GM18507 (cell line): ENCODE results near the gene C13orf46.
"Not testable (repeated sequence)": the region's sequence is repeated elsewhere in the genome, so short reads cannot be mapped to it uniquely, and the experiment has no call there.

ENCODE experiments used
- DNase-seq: peaks from one replicate; pipeline ENCODE4 v3.0.0; 2011; ENCODE audit warnings: low read depth; ENCODE audit not compliant: insufficient read length; ENCODE audit errors: extremely low spot score
- FAIRE-seq: peaks from 2 replicates; lab custom pipeline; 2011; peaks lifted over from hg19 to GRCh38; lab: Jason Lieb, UNC

C13orf46 gene

DNA sequence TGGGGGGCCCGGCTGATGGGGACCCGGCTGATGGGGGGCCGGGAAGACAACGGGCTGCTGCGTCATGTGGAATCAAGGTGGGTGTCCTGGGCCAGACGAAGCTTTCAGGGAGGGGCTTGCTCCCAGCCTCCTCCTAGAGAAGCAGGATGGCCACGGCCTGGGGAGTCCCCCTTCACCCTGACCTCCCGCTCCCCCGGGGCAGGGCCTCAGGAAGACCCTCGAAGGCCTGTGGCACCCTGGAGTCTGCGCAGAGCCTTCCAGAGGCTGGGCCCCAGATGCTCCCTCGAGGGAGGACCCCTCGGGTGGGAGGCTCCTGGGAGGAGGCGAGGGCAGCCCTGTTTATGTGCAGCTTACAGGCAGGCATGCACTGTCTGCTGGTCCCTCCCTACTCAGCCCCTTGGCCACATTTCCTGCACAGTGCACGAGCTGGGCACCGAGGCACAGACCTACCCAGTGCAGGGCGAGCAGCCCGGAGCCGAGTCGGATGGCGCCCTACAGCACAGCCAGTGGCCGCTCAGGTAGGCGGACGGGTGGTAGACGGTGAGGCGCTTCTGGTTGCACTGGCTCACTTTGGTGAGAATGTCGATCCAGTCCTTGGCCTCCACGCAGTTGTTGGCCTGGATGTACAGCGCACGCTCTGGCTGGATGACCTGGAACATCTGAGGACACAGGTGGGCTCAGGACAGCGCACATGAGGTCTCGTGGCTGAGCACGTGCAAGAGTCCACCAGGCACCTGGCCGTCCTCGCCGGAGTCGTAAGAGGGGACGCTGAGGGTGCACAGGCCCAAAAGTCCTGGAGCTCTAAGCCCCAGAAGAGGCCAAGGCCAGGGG, 22.4 kb upstream of the C13orf46 start:
- FAIRE-seq (no peak), DNase-seq (no peak)

DNA sequence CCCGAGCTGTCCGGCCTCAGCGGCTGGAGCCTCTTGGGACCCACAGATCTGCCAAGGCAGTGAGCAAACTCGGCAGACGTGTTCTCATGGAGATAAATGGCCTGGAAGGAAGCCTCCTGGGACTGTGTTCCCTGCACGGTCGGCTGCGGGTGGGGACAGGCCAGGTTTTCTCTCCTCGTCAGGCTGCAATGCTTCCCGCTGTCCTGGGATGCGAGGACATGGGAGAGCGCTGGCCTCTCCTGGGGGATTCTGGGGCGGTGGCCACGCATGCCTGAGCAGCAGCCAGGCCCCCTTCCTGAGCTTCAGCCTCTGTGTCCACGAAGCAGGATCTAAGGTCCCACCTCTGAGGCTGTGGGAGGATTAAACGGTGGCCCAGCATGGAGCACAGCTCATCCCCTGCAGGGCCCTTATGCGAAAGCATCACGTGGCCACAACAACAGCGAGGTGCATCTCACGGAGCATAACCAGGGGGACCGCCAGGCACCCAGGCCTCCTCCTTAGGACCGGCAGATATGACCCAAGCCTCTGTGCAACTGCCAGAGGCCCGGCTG, 21.2 kb upstream of the C13orf46 start:
- FAIRE-seq (no peak), DNase-seq (no peak)

DNA sequence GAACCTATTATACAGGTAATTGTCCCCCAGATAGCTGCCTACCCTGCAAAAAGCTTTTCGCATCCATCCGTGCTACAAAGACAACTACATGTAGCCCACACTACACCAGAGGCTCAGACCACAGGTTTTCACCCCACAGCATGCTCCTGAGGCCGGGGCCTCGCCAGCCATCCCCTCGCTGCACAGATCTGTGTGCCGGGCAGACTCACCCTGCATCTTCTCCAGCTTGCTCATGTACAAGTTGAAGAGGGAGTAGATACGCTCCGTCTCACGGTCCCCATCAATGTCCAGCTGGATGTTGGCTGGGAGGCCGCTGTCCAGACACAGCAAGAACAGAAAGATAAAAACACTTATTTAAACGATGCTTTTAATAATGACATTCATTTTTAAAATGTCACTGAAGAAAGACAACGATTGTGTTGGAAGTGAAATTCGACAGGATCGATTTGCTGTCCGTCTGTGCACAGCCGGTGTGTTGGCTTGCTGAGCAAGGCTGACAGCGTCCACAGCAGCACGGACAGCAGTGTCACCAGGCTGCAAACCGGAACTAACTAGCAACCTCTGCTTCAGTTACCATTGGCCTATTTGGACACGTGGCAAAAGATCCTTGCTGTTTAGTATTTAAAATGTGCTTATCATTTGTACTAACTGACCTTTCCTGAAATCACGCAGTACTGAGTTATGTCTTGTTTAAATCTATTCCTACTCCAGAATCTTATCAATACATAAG, 18.6 kb upstream of the C13orf46 start:
- FAIRE-seq (no peak), DNase-seq (no peak)

DNA sequence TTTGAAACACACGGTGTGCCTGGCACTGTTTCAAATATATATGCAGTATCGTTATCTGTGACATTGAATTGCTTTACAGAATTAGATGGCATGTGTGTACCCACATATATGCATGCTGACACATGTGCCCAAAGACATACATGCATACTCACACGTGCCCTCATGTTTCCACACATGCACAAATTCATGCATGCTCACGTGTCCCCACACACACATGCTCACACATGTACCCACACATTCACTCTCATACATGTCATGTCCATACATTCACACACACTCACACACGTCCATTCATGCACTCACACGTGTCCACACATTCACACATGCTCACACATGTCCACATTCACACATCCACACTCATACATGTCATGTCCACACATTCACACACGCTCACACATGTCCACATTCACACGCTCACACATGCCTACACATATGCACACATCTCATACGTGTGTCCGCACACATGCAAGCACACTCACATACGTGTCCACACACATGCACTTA, 17.9 kb upstream of the C13orf46 start:
- FAIRE-seq (no peak), DNase-seq (no peak)

DNA sequence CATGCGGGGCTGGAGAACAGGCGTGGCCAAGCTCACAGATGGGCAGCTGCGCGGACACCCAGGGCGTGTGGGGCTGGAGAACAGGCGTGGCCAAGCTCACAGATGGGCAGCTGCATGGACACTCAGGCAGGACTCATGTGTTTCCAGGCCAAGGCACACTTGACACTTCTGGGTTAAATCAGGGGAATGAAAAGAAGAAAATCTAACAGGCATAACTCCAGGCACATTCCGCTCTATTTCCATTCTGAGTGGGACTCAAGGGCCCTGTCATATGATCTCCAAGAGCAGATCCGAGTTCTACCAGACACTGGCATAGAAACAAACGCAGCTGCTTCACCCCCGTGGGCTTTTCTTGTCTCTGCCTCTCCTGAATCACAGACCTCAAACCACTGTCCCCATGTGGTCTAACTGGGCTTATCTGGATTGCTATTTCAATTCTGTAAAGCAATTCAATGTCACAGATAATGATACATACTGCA, 17.4 kb upstream of the C13orf46 start:
- no peak for FAIRE-seq
- no peak for DNase-seq

DNA sequence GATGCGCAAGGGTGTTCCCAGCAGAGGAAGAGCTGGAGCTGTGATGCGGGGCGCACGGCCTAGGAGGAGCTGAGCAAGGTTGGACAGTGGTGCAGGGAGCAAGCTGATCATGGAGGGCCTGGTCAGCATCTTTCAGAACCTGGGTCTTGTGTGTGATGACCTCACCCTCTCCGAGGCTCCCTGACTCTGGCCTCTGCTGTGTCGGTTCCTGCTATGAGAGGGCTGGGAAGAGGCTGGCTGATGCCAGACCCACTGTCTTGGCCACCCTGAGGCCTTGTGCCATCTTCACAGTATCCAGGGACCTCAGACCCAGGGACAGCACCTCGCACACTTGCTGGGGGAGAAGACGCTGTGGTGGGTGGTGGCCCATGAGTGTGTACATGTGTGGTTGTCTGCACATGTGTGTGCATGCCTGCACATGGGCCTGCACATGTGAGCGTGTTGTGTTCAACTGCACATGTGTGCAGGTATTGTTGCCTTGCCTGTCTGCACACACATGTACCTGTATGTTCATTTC, 16.5 kb upstream of the C13orf46 start:
- no peak for FAIRE-seq
- DNase-seq, result no peak

DNA sequence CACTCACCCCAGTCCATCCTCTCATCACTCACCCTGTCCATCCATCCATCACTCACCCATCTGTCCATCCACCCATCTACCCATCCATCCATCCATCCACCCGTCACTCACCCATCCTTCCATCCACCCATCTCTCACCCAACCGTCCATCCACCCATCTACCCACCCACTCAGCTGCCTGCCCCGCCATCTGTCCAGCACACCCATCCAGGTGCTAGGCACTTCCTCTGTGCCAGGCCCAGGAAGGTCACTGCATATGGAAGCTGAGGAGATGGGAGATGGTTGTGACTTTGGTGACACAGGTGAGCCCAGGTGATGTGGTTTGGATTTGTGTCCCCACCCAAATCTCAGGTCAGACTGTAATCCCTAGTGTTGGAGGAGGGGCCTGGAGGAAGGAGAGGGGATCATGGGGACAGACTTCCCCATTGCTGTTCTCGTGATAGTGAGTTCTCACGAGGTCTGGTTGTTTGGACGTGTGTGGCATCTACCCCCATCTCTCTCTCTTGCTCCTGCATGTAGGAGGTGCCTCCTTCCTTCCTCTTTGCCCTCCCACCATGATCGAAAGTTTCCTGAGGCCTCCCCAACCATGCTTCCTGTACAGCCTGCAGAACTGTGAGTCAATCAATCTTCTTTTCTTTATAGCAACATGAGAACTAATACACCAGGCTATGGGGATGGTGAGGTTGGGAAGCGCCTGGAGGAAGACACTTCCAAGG, 15.9 kb upstream of the C13orf46 start:
- no peak for DNase-seq
- no peak for FAIRE-seq

DNA sequence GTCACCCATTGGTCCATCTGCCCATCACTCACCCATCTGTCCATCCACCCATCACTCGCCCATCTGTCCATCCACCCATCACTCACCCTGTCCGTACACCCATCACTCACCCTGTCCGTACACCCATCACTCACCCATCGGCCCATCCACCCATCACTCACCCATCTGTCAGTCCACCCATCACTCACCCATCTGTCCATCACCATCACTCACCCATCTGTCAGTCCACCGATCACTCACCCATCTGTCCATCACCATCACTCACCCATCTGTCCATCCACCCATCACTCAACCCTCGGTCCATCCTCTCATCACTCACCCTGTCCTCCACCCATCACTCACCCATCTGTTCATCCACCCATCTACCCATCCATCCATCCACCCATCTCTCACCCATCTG, 15.0 kb upstream of the C13orf46 start:
- FAIRE-seq, result not testable (repeated sequence)

DNA sequence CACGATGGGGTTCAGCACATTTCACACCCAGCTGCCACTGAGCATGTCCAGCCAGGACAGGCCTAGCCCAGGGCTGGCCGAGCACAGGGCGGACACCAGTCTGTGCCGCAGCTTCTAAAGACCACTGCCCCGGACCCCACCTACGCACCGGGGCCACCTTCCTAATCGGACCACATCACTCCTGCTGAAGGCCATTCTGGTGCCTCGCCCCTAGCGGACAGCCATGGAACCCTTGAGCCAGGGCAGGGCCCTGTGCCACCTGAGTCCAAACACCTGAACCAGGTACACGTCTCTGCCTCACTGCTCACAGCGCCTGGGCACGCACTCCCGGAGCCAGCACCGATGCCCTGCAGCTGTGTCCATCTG, 8.4 kb upstream of the C13orf46 start:
- FAIRE-seq (no peak), DNase-seq (no peak)

More for the DNA sequence above, 15.0 kb upstream of the C13orf46 start:
- not testable (repeated sequence) for DNase-seq

DNA sequence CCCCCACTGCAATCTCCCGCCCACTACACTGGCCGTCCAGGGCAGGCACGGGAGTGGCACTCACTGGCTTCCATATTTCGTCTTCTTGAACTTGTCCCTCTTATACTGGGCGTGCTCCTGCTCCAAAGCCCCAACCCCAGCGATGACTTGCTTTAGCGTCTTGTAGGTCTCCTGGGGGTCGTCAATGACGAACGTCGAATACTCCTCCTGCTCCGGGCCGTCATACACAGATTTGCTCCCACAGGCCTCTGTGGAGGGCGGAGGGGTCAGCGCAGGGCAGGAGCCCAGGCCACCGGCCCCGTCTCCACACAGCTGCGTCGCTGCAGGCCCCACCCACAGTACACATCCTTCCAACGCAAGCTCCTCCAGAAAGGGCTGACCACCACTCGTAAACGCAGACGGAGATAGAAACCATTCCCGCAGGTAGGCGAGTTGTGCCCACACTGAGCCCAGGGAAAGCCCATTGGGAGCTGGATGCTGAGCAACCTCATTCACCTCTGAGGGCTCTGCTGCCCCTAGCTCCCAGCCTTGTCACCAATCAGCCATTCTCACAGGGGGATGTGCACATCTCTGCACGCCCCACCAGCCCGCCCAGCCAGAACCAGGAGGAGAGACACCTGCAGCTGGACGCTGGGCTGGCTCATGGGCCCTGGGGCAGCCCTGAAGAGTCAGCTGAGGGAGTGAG, 7.9 kb upstream of the C13orf46 start:
- no peak for FAIRE-seq
- DNase-seq, result no peak

DNA sequence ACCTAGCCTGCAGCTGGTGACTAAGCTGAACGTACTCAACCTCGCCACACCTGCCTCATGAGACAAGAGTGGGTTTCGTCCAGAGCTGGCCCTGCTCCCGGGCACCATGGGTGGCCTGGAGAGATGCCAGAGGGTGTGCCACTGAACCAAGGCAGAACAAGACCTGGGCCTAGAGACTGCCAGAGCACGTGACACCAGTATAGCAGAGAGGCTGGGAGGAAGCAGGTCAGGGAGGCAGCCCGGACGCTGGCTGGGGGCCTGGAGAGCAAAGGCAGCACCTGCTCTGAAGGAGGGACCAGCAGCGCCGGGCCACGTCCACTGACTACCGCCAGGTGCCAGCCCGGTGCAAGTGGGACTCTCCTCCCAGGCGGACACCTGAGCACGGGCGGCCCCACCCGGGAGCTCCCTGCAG, 7.3 kb upstream of the C13orf46 start:
- FAIRE-seq (no peak), DNase-seq (no peak)

DNA sequence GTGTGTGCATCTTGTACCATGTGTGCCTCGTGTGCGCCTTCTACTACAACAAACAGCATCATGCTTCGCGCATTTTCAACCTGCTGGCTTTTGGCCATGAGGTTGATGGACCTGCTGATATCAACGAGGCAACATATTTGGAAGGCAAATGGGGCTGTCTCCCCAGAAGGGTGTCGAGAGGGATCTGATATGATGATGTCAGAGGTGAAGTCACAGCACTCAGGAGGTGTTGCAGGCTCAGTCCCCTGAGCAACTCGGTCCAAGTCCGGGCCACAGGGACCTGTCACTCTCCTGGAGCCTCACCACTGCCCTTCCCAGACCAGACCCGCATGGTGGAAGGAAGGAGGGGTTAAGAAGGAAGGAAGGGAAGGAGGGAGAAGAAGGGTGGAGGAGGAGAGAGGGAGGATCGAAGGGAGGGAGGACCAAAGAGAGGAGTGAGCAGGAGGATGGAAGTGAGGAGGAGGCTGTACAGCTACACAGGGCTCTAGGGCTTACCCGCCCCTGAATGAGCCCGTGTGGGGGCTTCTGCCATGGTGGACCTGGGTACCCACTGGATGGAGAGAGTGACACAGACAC, 6.7 kb upstream of the C13orf46 start:
- FAIRE-seq, result no peak
- no peak for DNase-seq

DNA sequence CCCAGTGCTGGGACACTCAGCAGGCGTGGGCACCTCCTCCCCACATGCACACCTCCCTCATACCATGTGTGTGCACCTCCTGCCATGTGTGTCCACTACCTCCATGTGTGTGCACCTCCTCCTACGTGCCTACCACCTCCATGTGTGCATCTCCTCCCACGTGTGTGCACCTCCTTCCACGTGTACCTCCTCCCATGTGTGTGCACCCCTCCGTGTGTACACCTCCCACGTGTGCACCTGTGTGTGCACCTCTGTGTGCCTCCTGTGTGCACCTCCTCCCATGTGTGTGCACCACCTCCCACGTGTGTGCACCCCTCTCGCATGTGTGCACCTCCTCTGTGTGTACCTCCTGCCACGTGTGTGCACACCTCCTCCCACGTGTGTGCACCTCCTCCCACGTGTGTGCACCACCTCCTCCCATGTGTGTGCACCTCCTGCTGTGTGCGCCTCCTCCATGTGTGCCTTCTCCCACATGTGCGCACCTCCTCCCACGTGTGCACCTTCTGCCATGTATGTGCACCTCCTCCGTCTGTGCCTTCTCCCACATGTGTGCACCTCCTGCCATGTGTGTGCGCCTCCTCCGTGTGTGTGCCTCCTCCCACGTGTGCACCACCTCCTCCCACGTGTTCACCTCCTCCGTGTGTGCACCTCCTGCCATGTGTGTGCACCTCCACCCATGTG, 6.1 kb upstream of the C13orf46 start:
- FAIRE-seq, result no peak
- DNase-seq, result no peak

DNA sequence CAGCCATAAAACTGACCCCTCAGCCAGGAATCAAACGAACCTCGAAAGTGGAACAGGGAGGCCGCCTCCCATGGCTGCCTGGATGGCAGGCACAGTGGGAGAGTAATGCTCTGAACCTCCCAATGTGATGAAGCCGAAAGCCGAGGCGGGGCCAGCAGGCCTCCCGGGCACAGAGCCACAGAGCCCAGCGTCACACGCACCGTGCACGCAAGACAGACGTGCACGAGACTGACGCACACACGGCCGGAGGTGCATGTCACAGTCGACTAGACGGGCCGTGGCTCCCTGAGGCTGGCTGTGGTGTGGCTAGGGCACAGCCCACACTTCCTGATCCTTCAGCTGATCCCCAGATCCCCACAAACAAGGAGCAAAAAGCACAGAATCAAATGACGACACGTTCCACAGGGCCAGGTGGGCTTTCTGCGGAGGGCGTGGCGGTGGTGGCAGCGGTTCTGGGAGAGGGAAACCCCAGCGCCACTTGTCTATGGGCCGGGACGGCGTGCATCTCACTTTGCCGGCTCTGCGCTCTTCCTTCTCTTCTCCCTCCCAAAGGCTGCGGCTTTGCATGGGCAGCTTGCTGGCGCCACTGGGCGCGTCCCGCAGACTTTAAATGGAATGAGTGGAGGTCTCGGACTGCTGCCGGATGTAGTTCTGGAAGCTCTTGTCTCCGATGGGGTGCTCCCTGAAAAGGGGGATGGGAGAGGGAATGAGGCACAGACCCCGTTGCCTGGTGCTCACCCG, 5.0 kb upstream of the C13orf46 start:
- DNase-seq (no peak), FAIRE-seq (no peak)

DNA sequence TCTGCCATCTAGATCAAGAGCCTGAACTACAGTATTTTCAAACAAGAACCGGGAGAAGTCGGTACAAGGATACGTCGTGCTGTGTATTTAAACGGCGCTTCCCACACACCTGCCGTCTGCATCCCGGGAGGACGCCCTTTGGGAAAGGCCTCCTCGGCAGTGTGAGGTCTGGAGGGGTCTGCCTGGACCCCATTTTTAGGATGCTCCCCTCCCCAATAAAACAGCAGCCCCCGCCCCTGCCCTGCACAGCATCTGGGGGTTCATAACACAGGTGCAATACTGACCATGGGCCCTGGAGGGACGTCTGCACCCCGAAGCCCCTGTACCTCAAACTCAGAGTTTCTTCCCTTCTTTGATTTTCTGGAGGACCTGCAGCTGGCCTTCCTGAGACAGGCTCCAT, 4.1 kb upstream of the C13orf46 start:
- FAIRE-seq (no peak), DNase-seq (no peak)

DNA sequence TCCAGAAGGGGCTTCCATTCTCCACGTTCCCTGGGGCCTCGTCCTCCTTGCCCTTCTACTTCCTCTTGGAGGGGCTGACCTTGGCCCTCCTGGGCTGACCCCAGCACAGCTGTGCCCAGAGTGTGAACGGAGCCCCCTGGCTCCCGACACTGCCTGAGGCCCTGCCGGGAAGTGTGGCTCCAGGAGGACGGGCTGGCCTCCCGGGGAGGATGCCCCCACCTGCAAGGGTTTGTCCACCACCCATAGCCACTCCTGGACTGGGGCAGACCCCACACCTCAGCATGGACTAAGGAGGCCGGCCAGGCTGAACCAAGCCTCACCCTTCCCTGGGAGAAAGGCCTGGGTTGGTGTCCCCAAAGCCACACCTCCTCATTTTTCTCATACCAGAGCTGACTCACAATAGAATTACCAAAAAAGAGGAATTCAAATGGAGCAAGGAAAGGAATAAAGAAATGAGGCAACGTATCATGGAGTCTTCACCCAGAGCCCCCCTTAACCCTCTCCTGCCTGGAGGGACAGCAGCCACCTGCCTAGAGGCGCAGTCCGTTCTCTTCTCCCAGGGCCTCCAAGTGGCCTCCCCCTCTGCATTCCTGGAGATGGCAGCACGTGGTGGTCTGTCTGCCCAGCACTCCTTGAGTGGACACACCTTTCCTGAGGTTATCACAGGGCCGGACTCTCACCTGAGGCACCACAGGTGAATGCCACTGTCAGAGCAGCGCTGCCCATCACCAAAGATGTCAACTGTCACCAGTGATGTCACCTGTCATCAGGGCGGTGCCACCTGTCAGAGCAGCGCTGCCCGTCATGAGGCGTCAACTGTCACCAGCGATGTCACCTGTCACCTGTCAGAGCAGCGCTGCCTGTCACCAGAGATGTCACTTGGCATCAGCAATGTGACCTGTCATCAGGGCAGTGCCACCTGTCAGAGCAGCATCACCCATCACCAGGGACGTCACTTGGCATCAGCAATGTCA, 3.1 kb upstream of the C13orf46 start:
- no peak for FAIRE-seq
- DNase-seq, result no peak
